UCSD-AML1 (cell line): ENCODE measurements around the gene HLCS.
"Not testable (repeated sequence)": the region's sequence is repeated elsewhere in the genome, so short reads cannot be mapped to it uniquely, and the experiment has no call there.

ENCODE experiments used
- DNase-seq: peaks from one replicate; lab custom pipeline; 2025; ENCODE audit not compliant: unreplicated experiment; lab: John Stamatoyannopoulos, UW

The HLCS gene

GRCh38 chr21:36959020-36959835 lies 7.2 kb downstream of the HLCS start:
- DNase-seq: no peak

- DNase-seq: no peak
Measured at GRCh38 chr21:36955783-36956182, 10.7 kb downstream of the HLCS start.

- not testable (repeated sequence) for DNase-seq
Measured at GRCh38 chr21:36952331-36952730, 14.1 kb downstream of the HLCS start.

GRCh38 chr21:36949171-36950141 lies 17.0 kb downstream of the HLCS start:
- no peak for DNase-seq

GRCh38 chr21:36948686-36949085 lies 17.8 kb downstream of the HLCS start:
- no peak for DNase-seq

- DNase-seq: no peak
Measured at GRCh38 chr21:36946949-36947356, 19.5 kb downstream of the HLCS start.

- DNase-seq: no peak
Measured at GRCh38 chr21:36945496-36946138, 20.9 kb downstream of the HLCS start.

GRCh38 chr21:36936361-36937135 lies 29.9 kb downstream of the HLCS start:
- DNase-seq: no peak

- no peak for DNase-seq
Measured at GRCh38 chr21:36934864-36935420, 31.5 kb downstream of the HLCS start.

- no peak for DNase-seq
Measured at GRCh38 chr21:36932161-36932816, 34.2 kb downstream of the HLCS start.

GRCh38 chr21:36929622-36930021 lies 36.8 kb downstream of the HLCS start:
- no peak for DNase-seq

- DNase-seq: no peak
Measured at GRCh38 chr21:36928960-36929359, 37.5 kb downstream of the HLCS start.

- peak; percentile 61 for DNase-seq
Measured at GRCh38 chr21:36927719-36928117, 38.8 kb downstream of the HLCS start.

GRCh38 chr21:36926989-36927718 lies 39.3 kb downstream of the HLCS start:
- no peak for DNase-seq

GRCh38 chr21:36923270-36923669 lies 43.2 kb downstream of the HLCS start:
- DNase-seq: no peak

- no peak for DNase-seq
Measured at GRCh38 chr21:36922861-36923260, 43.6 kb downstream of the HLCS start.

- DNase-seq: no peak
Measured at GRCh38 chr21:36918291-36918690, 48.2 kb downstream of the HLCS start.

GRCh38 chr21:36917471-36918158 lies 48.9 kb downstream of the HLCS start:
- no peak for DNase-seq

- DNase-seq: no peak
Measured at GRCh38 chr21:36916718-36917117, 49.8 kb downstream of the HLCS start.
